HG03025 (cell line): ENCODE measurements around the gene FILIP1L.

ENCODE experiments used
- ATAC-seq: cut with Tn5 transposase; IDR thresholded peaks from one replicate; pipeline ENCODE4 v1.9.1; 2021; ENCODE audit warnings: mild to moderate bottlenecking, moderate library complexity; ENCODE audit not compliant: unreplicated experiment, low FRiP score

The FILIP1L gene

GRCh38 chr3:100125161-100125938, 11.0 kb upstream of the FILIP1L start:
- no peak for ATAC-seq

GRCh38 chr3:100124201-100124761, 10.0 kb upstream of the FILIP1L start:
- ATAC-seq, result no peak

GRCh38 chr3:100123112-100123511, 8.8 kb upstream of the FILIP1L start:
- no peak for ATAC-seq

- no peak for ATAC-seq
These were observed 8.0 kb upstream of the FILIP1L start for GRCh38 chr3:100122321-100122720.

- ATAC-seq, result no peak
These were observed 6.4 kb upstream of the FILIP1L start for GRCh38 chr3:100120693-100121092.

- no peak for ATAC-seq
These were observed 5.7 kb upstream of the FILIP1L start for GRCh38 chr3:100120012-100120411.

GRCh38 chr3:100117093-100117492, 2.8 kb upstream of the FILIP1L start:
- ATAC-seq, result no peak

- ATAC-seq, result no peak
These were observed 433 bp downstream of the FILIP1L start for GRCh38 chr3:100113723-100114412.

GRCh38 chr3:100111728-100112127, 2.6 kb downstream of the FILIP1L start:
- ATAC-seq, result no peak

- no peak for ATAC-seq
These were observed 4.1 kb downstream of the FILIP1L start for GRCh38 chr3:100110162-100110561.

GRCh38 chr3:100108464-100109079, 5.7 kb downstream of the FILIP1L start:
- no peak for ATAC-seq

GRCh38 chr3:100107221-100107814, 7.0 kb downstream of the FILIP1L start:
- no peak for ATAC-seq

- ATAC-seq, result no peak
These were observed 7.7 kb downstream of the FILIP1L start for GRCh38 chr3:100106531-100107141.

- ATAC-seq, result no peak
These were observed 8.2 kb downstream of the FILIP1L start for GRCh38 chr3:100106094-100106493.

GRCh38 chr3:100105501-100105900, 8.8 kb downstream of the FILIP1L start:
- peak; percentile 33 for ATAC-seq

GRCh38 chr3:100104817-100105413, 9.4 kb downstream of the FILIP1L start:
- no peak for ATAC-seq

GRCh38 chr3:100104442-100104798, 9.9 kb downstream of the FILIP1L start:
- ATAC-seq, result peak; percentile 37

- peak; percentile 85 for ATAC-seq
These were observed 10.5 kb downstream of the FILIP1L start for GRCh38 chr3:100103558-100104441.

- ATAC-seq, result no peak
These were observed 11.5 kb downstream of the FILIP1L start for GRCh38 chr3:100102757-100103156.
